ENCODE measurements around the gene LKAAEAR1.

Gene LKAAEAR1

DNA sequence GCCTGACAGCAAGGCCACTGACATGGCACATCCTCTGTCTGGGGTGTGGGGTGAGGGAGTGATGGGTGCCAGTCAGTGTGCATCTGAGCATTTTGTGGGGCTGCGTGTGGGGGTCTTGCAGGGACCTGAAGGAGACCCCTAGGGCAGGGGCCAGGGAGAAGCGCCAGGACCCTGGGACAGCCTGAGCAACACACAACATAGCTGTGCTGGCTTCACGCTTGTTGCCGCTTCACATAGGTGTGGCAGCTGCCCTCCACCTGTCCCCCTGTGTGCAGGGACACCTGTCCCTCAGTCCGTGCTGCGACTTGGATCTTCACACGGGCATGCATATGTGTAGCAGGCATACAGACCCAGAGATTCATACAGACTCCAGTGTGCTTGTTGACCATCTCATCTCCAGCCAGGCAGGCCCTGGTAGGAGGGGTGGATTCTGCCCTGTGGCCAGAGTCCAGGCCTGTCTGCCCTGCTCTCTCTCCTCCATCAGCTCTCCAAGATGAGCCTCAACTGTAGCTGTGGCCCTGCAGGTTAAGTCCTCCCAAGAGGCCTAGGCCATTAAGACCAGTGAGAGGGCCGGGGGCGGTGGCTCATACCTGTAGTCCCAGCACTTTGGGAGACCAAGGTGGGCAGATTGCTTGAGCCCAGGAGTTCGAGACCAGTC, 26.3 kb upstream of the LKAAEAR1 start:
- H3K4me3 ChIP-seq (ENCODE audit: low read depth, low read length): no peak overlapping the region
- in situ Hi-C loops (cut with HindIII; ENCODE audit: low sequenced_read_pairs): no loop called here
- no peak for TF ChIP-seq CTCF (IDR thresholded peaks at IDR 0.05; ENCODE audit: low read depth, low read length, missing control alignments)
- DNase-seq (ENCODE audit: low read depth): no peak

GRCh38 chr20:64109831-64110391, 25.7 kb upstream of the LKAAEAR1 start:
- in situ Hi-C loops (cut with HindIII; ENCODE audit: low sequenced_read_pairs): no loop called here
- no peak for TF ChIP-seq CTCF (IDR thresholded peaks at IDR 0.05; ENCODE audit: low read depth, low read length, missing control alignments)
- DNase-seq (ENCODE audit: low read depth): no peak
- no peak overlapping the region for H3K4me3 ChIP-seq (ENCODE audit: low read depth, low read length)

DNA sequence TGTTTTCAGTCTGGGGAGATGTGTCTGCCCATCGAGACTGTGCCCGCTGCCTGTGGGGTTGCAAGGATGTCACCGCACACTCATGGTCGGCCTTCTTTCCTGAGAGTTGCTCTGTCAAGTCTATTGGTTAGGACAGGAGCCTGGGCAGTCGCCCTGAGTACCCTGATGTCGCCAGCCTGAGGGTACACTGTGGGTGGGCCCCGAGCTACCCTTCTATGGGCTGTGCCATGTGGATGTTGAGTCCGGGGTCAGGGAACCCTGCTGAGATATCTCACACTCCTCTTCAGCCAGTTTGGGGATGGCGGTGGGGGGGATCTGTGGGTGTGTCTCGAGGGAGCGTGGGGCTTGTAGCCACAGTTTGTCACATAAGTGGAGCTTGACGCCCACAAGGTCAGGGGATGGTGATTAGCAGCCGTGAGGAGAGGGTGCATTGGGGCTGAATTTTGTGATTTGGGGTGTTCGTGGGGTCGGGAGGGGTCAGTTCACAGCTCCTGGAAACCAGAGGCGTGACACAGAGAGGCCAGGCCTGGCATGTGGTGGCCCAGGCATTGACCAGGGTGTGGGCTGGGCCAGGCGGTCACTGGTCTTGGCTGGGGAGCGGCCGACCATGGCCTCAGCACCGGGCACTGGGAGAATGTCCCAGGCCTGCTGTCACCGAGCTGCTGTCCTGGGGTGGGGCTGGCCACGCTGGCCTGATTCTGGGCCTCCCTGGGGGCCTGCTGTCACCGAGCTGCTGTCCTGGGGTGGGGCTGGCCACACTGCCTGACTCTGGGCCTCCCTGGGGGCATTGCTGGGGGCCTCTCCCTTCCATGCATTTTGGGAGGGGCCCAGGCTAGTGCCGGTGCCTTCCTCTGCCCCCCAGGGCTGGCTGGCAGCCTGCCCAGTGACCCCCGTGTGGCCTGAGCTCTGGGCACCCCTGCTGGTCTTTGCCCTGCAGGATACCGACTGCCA, 24.8 kb upstream of the LKAAEAR1 start:
- TF ChIP-seq CTCF (IDR thresholded peaks at IDR 0.05; ENCODE audit: low read depth, low read length, missing control alignments): no peak
- in situ Hi-C loops (cut with HindIII; ENCODE audit: low sequenced_read_pairs): no loop called here
- DNase-seq (ENCODE audit: low read depth): no peak
- no peak overlapping the region for H3K4me3 ChIP-seq (ENCODE audit: low read depth, low read length)

DNA sequence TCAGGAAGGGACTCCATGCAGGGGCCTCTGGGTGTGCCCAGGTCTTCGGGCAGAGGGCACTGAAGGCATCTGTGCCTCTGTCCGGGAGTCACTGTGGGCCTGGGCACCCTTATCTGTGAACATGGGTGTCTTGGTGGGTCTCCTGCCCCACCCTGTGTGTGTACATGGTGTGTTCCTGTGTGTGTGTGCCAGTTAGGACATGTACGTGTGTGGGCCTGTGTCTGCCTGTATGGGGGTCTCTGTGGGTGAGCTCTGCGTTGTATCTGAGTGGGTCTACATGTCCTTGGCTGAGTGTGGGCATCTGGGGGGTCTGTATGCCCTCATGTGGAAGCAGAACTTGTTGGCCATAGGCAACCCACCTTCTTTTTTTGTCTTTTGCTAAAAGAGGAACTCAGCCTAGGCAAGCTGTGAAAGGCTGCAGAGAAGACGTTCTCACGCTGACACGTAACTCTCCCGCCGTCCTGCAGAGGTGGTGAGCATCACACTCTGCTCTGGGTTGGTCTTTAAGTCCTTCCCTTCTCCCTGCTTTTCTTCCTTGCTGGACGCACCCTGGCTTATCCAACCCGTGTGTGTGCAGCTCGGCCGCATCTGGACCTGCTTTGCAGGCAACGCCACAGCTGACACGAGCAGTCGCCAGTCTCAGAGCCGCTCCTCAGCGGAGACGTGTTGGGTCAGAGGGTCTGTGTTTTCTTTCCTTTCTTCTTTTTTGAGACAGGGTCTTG, 23.7 kb upstream of the LKAAEAR1 start:
- in situ Hi-C loops (cut with HindIII; ENCODE audit: low sequenced_read_pairs): no loop called here
- no peak for DNase-seq (ENCODE audit: low read depth)
- no peak for TF ChIP-seq CTCF (IDR thresholded peaks at IDR 0.05; ENCODE audit: low read depth, low read length, missing control alignments)

DNA sequence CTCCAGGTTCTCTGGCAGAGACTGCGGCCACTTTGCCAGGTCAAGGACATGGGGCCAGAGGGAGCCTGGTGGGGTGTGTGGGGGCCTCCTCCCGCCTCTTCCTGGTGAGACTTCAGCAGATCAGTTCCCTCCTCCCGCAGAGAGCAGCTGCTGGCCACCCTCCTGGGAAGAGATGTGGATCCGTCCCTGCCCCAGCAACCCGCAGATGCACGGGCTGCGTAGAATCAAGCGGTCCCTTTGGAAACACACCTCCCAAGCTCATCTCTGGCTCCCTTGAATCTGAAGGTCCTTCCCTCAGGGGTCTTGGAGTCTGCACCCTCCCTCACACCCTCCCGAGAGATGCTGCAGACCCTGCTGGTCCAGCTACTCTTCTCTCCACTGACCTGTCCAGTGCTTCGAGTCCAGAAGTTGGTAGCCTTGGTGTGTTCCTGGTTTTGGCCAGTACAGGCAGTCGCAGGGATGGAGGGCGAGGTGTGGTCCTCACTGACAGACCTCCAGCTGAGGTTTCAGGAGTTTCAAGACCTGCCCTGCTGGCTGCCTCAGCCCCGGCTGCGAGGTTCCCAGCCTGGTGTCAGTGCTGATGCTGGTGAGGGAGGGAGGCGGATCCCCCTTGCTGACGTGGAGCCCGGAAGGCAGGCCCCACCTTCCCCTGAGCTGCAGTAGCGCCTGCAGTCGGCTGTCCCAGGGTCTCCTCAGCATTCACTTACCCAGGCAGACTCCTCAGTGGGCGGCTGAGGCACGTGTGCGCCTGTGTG, 23.0 kb upstream of the LKAAEAR1 start, which contains the start of gene NPBWR2:
Gene NPBWR2, minus strand, starts transcription at position 585 of the 755 bp plus-strand sequence. CDS start 734 bp downstream, outside the sequence.
- DNase-seq (ENCODE audit: low read depth): no peak
- no peak within 1 kb of the TSS for H3K4me3 ChIP-seq (ENCODE audit: low read depth, low read length)
- no peak for TF ChIP-seq CTCF (IDR thresholded peaks at IDR 0.05; ENCODE audit: low read depth, low read length, missing control alignments)
- in situ Hi-C loops (cut with HindIII; ENCODE audit: low sequenced_read_pairs): no loop called here

More for the DNA sequence above, 23.7 kb upstream of the LKAAEAR1 start:
- no peak overlapping the region for H3K4me3 ChIP-seq (ENCODE audit: low read depth, low read length)
